ENCODE measurements around the gene FAM227A.

FAM227A gene

DNA sequence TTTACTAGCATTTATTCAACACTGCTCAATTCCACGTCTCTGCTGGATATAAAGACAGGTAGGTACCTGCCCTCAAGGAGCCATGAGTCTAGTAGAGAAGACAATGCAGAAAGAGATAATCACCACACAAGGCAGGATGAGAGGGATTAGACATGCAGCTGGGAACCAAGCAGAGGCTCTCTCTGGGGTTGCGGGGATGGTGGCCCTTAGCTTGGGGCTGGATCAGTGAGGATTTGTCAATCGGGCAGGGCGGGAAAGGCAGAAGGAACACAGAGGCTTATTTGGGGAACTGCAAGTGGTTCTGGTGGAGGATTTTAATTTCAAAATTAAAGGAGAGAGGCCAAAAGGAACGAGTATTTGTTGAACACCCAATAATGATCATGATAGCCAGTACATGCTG lies 77.7 kb downstream of the FAM227A start:
- TF ChIP-seq SIN3A (IDR thresholded peaks at IDR 0.05; ENCODE audit: borderline replicate concordance, insufficient read depth, low read length) (no peak), TAF1 (IDR thresholded peaks at IDR 0.05; ENCODE audit: borderline replicate concordance, insufficient read depth, low read length) (no peak), POLR2AphosphoS5 (IDR thresholded peaks at IDR 0.05; ENCODE audit: low read depth, low read length) (no peak), FOXP2 (optimal IDR thresholded peaks at IDR 0.05; ENCODE audit: borderline replicate concordance, extremely low read depth, extremely low read length, insufficient read depth) (no peak)
- TF ChIP-seq, protein P1, sequence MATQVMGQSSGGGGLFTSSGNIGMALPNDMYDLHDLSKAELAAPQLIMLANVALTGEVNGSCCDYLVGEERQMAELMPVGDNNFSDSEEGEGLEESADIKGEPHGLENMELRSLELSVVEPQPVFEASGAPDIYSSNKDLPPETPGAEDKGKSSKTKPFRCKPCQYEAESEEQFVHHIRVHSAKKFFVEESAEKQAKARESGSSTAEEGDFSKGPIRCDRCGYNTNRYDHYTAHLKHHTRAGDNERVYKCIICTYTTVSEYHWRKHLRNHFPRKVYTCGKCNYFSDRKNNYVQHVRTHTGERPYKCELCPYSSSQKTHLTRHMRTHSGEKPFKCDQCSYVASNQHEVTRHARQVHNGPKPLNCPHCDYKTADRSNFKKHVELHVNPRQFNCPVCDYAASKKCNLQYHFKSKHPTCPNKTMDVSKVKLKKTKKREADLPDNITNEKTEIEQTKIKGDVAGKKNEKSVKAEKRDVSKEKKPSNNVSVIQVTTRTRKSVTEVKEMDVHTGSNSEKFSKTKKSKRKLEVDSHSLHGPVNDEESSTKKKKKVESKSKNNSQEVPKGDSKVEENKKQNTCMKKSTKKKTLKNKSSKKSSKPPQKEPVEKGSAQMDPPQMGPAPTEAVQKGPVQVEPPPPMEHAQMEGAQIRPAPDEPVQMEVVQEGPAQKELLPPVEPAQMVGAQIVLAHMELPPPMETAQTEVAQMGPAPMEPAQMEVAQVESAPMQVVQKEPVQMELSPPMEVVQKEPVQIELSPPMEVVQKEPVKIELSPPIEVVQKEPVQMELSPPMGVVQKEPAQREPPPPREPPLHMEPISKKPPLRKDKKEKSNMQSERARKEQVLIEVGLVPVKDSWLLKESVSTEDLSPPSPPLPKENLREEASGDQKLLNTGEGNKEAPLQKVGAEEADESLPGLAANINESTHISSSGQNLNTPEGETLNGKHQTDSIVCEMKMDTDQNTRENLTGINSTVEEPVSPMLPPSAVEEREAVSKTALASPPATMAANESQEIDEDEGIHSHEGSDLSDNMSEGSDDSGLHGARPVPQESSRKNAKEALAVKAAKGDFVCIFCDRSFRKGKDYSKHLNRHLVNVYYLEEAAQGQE (IDR thresholded peaks at IDR 0.05; ENCODE audit: insufficient read depth in 1 of 2, low read depth in 2 of 2, low read length in 2 of 2), result no peak

DNA sequence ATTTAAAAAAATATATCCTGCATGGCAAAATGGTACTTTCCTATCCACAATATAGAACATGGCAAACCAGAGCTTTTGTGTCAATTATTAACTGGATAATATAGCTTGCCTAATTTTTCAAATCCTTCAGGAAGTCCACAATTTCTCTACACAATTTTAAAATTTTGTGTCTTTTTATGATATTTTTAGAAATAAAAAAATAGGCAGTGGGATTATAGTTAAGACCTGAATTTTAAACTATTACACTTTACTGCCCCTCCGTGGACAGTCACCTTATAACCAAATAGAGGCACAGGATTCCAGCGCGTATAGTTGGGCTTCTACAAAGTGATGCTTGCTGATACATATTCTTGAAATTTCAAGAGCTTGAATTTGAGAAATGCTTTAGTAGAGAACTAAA lies 84.1 kb downstream of the FAM227A start:
- TF ChIP-seq, protein P1 (IDR thresholded peaks at IDR 0.05; ENCODE audit: insufficient read depth in 1 of 2, low read depth in 2 of 2, low read length in 2 of 2), result no peak
- no peak for TF ChIP-seq SIN3A (IDR thresholded peaks at IDR 0.05; ENCODE audit: borderline replicate concordance, insufficient read depth, low read length)
- no peak for TF ChIP-seq POLR2AphosphoS5 (IDR thresholded peaks at IDR 0.05; ENCODE audit: low read depth, low read length)
- no peak for TF ChIP-seq TAF1 (IDR thresholded peaks at IDR 0.05; ENCODE audit: borderline replicate concordance, insufficient read depth, low read length)
- TF ChIP-seq FOXP2 (optimal IDR thresholded peaks at IDR 0.05; ENCODE audit: borderline replicate concordance, extremely low read depth, extremely low read length, insufficient read depth), result no peak

DNA sequence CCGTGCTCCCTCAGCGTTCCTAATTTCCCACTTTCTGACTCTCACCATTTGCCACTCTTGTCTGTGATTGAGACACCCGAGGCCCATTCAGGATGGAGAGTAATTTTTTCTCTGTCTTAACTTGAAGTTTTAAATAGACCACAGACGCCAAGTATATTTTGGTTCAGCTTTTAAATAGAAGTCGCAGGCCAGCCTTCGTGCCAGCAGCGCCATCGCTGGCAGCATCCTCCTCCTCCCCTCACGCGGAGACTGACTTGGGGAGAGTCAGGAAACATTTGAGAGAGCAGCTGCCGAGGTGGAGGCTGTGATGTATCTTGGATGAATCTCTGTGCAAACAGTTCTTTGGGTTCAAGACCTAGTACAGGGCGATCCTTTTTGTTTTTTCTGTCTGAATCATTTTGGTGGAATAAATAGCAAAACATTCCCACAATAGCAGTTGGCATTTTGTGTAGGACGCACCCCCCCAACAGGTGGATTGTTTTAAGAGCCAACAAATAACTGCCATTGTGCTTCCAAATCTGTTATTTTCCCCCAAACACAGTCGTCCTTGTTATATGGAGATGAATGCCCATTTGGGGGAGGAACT lies 85.3 kb downstream of the FAM227A start:
- TF ChIP-seq, protein P1 (IDR thresholded peaks at IDR 0.05; ENCODE audit: insufficient read depth in 1 of 2, low read depth in 2 of 2, low read length in 2 of 2), result no peak
- TF ChIP-seq POLR2AphosphoS5 (IDR thresholded peaks at IDR 0.05; ENCODE audit: low read depth, low read length) (no peak), TAF1 (IDR thresholded peaks at IDR 0.05; ENCODE audit: borderline replicate concordance, insufficient read depth, low read length) (no peak), SIN3A (IDR thresholded peaks at IDR 0.05; ENCODE audit: borderline replicate concordance, insufficient read depth, low read length) (no peak), FOXP2 (optimal IDR thresholded peaks at IDR 0.05; ENCODE audit: borderline replicate concordance, extremely low read depth, extremely low read length, insufficient read depth) (no peak)

DNA sequence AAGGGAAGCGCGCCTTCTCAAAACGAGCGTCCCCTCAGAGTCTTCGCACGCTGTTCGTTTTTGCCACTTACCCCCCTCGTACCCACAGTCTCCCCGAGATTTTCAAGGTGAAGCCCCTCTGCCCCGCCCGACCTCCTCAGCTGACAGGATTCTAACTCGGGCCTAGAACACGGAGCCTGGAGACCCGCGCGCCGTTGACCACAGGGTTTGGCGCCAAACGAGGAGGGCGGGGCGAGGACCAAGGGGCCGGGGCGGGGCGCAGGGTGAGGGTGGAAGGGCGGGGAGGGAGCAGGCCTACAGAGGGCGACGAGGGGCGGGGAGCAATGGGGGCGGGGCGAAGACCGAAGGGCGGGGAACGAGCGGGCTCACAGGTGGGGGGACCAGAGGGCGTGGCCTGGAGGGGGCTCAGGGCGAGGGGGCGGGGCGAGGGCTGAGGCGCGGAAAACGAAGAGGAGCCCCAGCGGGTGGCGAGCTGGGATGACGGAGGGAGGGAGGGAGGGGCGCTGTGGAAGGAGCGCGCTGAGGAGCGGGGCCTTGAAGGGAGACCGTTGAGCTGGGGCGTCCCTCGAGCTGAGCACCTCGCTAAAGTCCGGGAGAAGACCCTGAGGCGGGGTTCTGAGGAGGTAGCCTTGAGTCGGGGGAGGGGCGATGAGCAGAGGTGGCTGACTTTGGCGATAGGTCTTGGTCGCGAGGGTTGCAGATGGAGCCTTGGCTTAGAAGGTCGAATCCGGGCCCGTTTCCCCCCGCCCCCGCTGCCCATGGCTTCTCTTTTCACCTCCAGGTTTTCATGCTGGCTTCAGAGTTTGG lies 86.0 kb downstream of the FAM227A start, which contains the start of gene DMC1:
Gene DMC1 (minus strand): TSS at position 212 of the 807 bp plus-strand sequence. CDS start 1,927 bp downstream, outside the sequence.
- no peak for TF ChIP-seq FOXP2 (optimal IDR thresholded peaks at IDR 0.05; ENCODE audit: borderline replicate concordance, extremely low read depth, extremely low read length, insufficient read depth)
- 0 out of 2 replicates have a peak, but pooled peaks have one; percentile 35 for TF ChIP-seq POLR2AphosphoS5 (IDR thresholded peaks at IDR 0.05; ENCODE audit: low read depth, low read length)

DNA sequence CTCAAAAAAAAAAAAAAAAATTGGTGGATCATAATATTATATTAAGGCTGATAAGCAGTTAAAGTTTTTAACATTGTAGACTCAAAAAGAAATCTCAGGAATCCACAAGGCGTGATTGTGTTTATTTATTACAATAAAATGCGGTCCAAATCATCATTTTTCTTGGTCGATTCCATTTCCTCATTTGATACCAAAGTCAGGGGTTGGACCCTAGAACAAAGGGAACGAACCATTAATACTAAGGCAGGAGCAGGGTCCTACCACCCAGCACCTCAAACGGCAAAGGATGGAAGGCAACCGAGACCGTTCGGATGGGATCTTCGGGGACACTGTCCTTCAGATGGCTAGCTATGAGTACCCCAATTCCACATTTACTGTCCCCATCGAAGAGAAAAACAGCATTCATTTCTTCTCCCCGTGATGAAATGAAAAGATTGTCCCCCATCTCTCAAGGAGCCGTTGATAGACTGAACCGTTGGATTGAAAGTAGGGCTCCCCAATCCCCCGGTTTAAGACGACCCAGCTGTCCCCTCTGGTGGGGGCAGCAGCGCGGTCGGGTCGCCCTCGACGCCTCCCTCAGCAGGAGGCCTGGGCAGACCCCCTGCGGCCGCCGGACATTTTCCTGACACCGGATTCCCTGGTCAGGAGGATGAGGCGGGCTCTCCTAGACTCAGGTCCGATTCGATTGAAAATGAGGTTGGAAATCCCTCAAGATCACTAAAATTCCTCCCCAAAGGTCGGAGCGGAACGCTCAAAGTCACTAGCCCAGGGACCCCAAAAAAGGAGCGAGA lies 86.8 kb downstream of the FAM227A start:
- TF ChIP-seq SIN3A (IDR thresholded peaks at IDR 0.05; ENCODE audit: borderline replicate concordance, insufficient read depth, low read length), result no peak
- TF ChIP-seq FOXP2 (optimal IDR thresholded peaks at IDR 0.05; ENCODE audit: borderline replicate concordance, extremely low read depth, extremely low read length, insufficient read depth), result no peak
- TF ChIP-seq, protein P1 (IDR thresholded peaks at IDR 0.05; ENCODE audit: insufficient read depth in 1 of 2, low read depth in 2 of 2, low read length in 2 of 2), result no peak
- no peak for TF ChIP-seq TAF1 (IDR thresholded peaks at IDR 0.05; ENCODE audit: borderline replicate concordance, insufficient read depth, low read length)
- TF ChIP-seq POLR2AphosphoS5 (IDR thresholded peaks at IDR 0.05; ENCODE audit: low read depth, low read length), result no peak
